WTC11 (cell line): Measurements from ENCODE around the gene ITSN1. TPM values are rescaled to one million over a fixed set of nuclear protein-coding genes. Genes with fewer than 3 reads are reported as not detected.

Experiments
- ATAC-seq: fragments of 200-7000 bp; cut with Tn5 transposase; 2 replicates; pipeline ENCODE4 v1.10.0; 2021; ENCODE audit warnings: mild to moderate bottlenecking, moderate library complexity
- CTCF ChIA-PET: fragments of 300-600 bp; sonication (Branson Sonifier 250); formaldehyde crosslinking; loops from one replicate; lab custom pipeline; 2021; ENCODE audit warnings: antibody characterized with exemption; lab: Charles Lee
- POLR2A ChIA-PET: fragments of 350-600 bp; sonication (Branson Sonifier 250); formaldehyde crosslinking; loops from one replicate; lab custom pipeline; 2021; ENCODE audit warnings: antibody characterized with exemption; lab: Charles Lee
- DNase-seq: peaks from one replicate; pipeline ENCODE4 v3.0.0; 2021; ENCODE audit warnings: low spot score
- H3K27ac Mint-ChIP-seq: 2 replicates; pipeline ENCODE4 v1.8.0; 2021; ENCODE audit warnings: mixed read lengths
- H3K27me3 Mint-ChIP-seq: 2 replicates; pipeline ENCODE4 v1.8.0; 2021; ENCODE audit warnings: low read depth, mild to moderate bottlenecking, moderate library complexity, mixed read lengths
- H3K36me3 Mint-ChIP-seq: 2 replicates; pipeline ENCODE4 v1.8.0; 2021; ENCODE audit warnings: mixed read lengths
- H3K4me1 Mint-ChIP-seq: 2 replicates; pipeline ENCODE4 v1.8.0; 2022; ENCODE audit warnings: mixed read lengths
- H3K4me3 Mint-ChIP-seq: 2 replicates; pipeline ENCODE4 v1.8.0; 2021; ENCODE audit warnings: mild to moderate bottlenecking, moderate library complexity, mixed read lengths
- H3K9me3 Mint-ChIP-seq: 2 replicates; pipeline ENCODE4 v1.8.0; 2021; ENCODE audit warnings: mixed read lengths
- AR ChIP-seq: fragments of 250-450 bp; sonication (Bioruptor Pico); IDR thresholded peaks from 2 replicates; pipeline ENCODE4 v1.9.0; 2021; ENCODE audit warnings: mild to moderate bottlenecking
- ARID4B ChIP-seq: sonication (generic); formaldehyde crosslinking; IDR thresholded peaks from 2 replicates; pipeline ENCODE4 v1.8.0; 2023; ENCODE audit warnings: missing genetic modification reagents, mild to moderate bottlenecking, borderline replicate concordance
- ATF3 ChIP-seq: sonication (generic); formaldehyde crosslinking; conservative IDR thresholded peaks from 2 replicates; pipeline ENCODE4 v1.8.1; 2022; ENCODE audit warnings: mild to moderate bottlenecking, missing genetic modification reagents
- ATF6 ChIP-seq: sonication (generic); formaldehyde crosslinking; IDR thresholded peaks from 2 replicates; pipeline ENCODE4 v1.8.1; 2023; ENCODE audit warnings: mild to moderate bottlenecking, missing genetic modification reagents
- CDX4 ChIP-seq: fragments of 250-450 bp; sonication (Bioruptor Pico); IDR thresholded peaks from 2 replicates; pipeline ENCODE4 v1.9.0; 2021; ENCODE audit warnings: moderate library complexity, mild to moderate bottlenecking, inconsistent platforms, borderline replicate concordance
- E2F1 ChIP-seq: sonication (generic); formaldehyde crosslinking; IDR thresholded peaks from 2 replicates; pipeline ENCODE4 v1.8.0; 2022; ENCODE audit warnings: mild to moderate bottlenecking, missing genetic modification reagents
- EMX1 ChIP-seq: fragments of 250-450 bp; sonication (Bioruptor Pico); IDR thresholded peaks from 2 replicates; pipeline ENCODE4 v1.8.0; 2021; ENCODE audit warnings: mild to moderate bottlenecking
- FOXK1 ChIP-seq: sonication (generic); formaldehyde crosslinking; IDR thresholded peaks from 2 replicates; pipeline ENCODE4 v1.8.0; 2022; ENCODE audit warnings: mild to moderate bottlenecking, moderate library complexity, missing genetic modification reagents
- JUN ChIP-seq: sonication (generic); formaldehyde crosslinking; IDR thresholded peaks from 2 replicates; pipeline ENCODE4 v1.8.0; 2023; ENCODE audit warnings: mild to moderate bottlenecking, missing genetic modification reagents
- KAT7 ChIP-seq: sonication (generic); formaldehyde crosslinking; IDR thresholded peaks from 2 replicates; pipeline ENCODE4 v1.8.1; 2023; ENCODE audit warnings: missing genetic modification reagents, mild to moderate bottlenecking, borderline replicate concordance
- NFYB ChIP-seq: sonication (generic); formaldehyde crosslinking; conservative IDR thresholded peaks from 2 replicates; pipeline ENCODE4 v1.8.0; 2022; ENCODE audit warnings: low read depth, missing genetic modification reagents
- RELA ChIP-seq: sonication (generic); formaldehyde crosslinking; IDR thresholded peaks from 2 replicates; pipeline ENCODE4 v1.8.1; 2022; ENCODE audit warnings: missing genetic modification reagents, mild to moderate bottlenecking, borderline replicate concordance
- ZNF396 ChIP-seq: fragments of 250-450 bp; sonication (Bioruptor Pico); IDR thresholded peaks from 2 replicates; pipeline ENCODE4 v1.8.0; 2021; ENCODE audit warnings: mild to moderate bottlenecking, moderate library complexity, borderline replicate concordance
- ZNF425 ChIP-seq: fragments of 250-450 bp; sonication (Bioruptor Pico); conservative IDR thresholded peaks from 2 replicates; pipeline ENCODE4 v1.9.0; 2021; ENCODE audit warnings: mild to moderate bottlenecking
- total RNA-seq: library from RNA; stranded (reverse); gene quantifications from 3 replicates; pipeline ENCODE4 v1.2.3, GENCODE V29; 2021

The ITSN1 gene
- total RNA-seq, 1 experiment from 2014 or later: 69.6 TPM

- TF ChIP-seq CDX4 (CRISPR knock-in tag): no peak
- TF ChIP-seq FOXK1 (CRISPR knock-in tag): no peak
- no peak for TF ChIP-seq ZNF425
- no peak for TF ChIP-seq AR
- TF ChIP-seq ZNF396 (CRISPR knock-in tag): no peak
These were observed 65.5 kb downstream of the ITSN1 start (continued) for GRCh38 chr21:33707846-33708245.

- ChIA-PET CTCF (no interaction called here), POLR2A (no interaction called here)
- TF ChIP-seq NFYB (CRISPR knock-in tag): no peak
- TF ChIP-seq ARID4B (CRISPR knock-in tag): no peak
- no peak for TF ChIP-seq RELA (CRISPR knock-in tag)
- no peak for TF ChIP-seq E2F1 (CRISPR knock-in tag)
- Mint-ChIP-seq H3K4me1 (peaks cover 32% of the 10 kb centered on the region), H3K9me3 (peaks cover 18% of the 10 kb centered on the region), H3K27ac (peak overlapping the region; percentile 20; the same call in 1 of the 2 replicates), H3K27me3 (no peaks in the 10 kb centered on the region), H3K4me3 (no peak overlapping the region), H3K36me3 (peaks cover 21% of the 10 kb centered on the region)
- DNase-seq: no peak
- no peak for ATAC-seq
These were observed 66.6 kb downstream of the ITSN1 start for GRCh38 chr21:33708874-33709273.

- H3K27ac Mint-ChIP-seq: peak overlapping the region; percentile 86
- TF ChIP-seq EMX1 (no peak), KAT7 (no peak), E2F1 (CRISPR knock-in tag) (no peak), ATF6 (CRISPR knock-in tag) (no peak), JUN (no peak), ATF3 (CRISPR knock-in tag) (no peak)
These were observed 69.9 kb downstream of the ITSN1 start for GRCh38 chr21:33712022-33712803.

More at GRCh38 chr21:33712022-33712803, 69.9 kb downstream of the ITSN1 start:
- ChIA-PET CTCF (interaction anchor here (0.6 kb wide), 1 partner anchor 108 kb away, joined by 3 read pairs; no protein-coding TSS in a partner anchor), POLR2A (no interaction called here)
- H3K27me3 Mint-ChIP-seq: no peaks in the 10 kb centered on the region
- peaks cover 21% of the 10 kb centered on the region for H3K36me3 Mint-ChIP-seq
- peaks cover 38% of the 10 kb centered on the region for H3K4me1 Mint-ChIP-seq
- ATAC-seq (peak; percentile 39), DNase-seq (no peak)
- H3K4me3 Mint-ChIP-seq: peak overlapping the region; percentile 3; the same call in 1 of the 2 replicates
- peaks cover 18% of the 10 kb centered on the region for H3K9me3 Mint-ChIP-seq
